CD4-positive, alpha-beta T cell (primary cell): ENCODE results near the gene SSBP2. TPM values are rescaled to one million over a fixed set of nuclear protein-coding genes. Genes with fewer than 3 reads are reported as not detected.

ENCODE experiments used
- ATAC-seq: fragments of 200-7000 bp; cut with Tn5 transposase; one replicate; pipeline ENCODE4 v1.10.0; 2022; ENCODE audit warnings: mild to moderate bottlenecking; ENCODE audit not compliant: poor library complexity
- CTCF ChIA-PET: fragments of 350-600 bp; sonication (Branson Sonifier 250); formaldehyde crosslinking; loops from one replicate; lab custom pipeline; 2021; ENCODE audit warnings: antibody characterized with exemption, inconsistent platforms; lab: Charles Lee
- POLR2A ChIA-PET: fragments of 350-600 bp; sonication (Branson Sonifier 250); formaldehyde crosslinking; loops from one replicate; lab custom pipeline; 2021; ENCODE audit warnings: antibody characterized with exemption, inconsistent platforms; lab: Charles Lee
- DNase-seq, 14 experiments: peaks; one replicate each; pipeline ENCODE4 v3.0.0-alpha.2; 2013 to 2020; ENCODE audit warnings: mixed read lengths in 2 of 14
- H3K27ac ChIP-seq, 2 donors: one replicate each; pipeline versions ENCODE4 v1.5.1 to v1.7.0; 2013; ENCODE audit warnings: low read length in 2 of 2, low read depth in 1 of 2, mild to moderate bottlenecking in 1 of 2
- H3K27me3 ChIP-seq, 2 experiments: 1 replicate in 1 of 2; 2 replicates in 1 of 2; pipeline versions ENCODE4 v1.6.1 to v1.7.0; 2013; ENCODE audit warnings: low read length in 2 of 2, control low read depth in 1 of 2, mild to moderate bottlenecking in 1 of 2, moderate library complexity in 1 of 2; ENCODE audit not compliant: insufficient read depth in 2 of 2, control insufficient read depth in 1 of 2
- H3K36me3 ChIP-seq: one replicate; pipeline ENCODE4 v1.6.1; 2013; ENCODE audit warnings: low read length, control low read depth; ENCODE audit not compliant: insufficient read depth
- H3K4me1 ChIP-seq: one replicate; pipeline ENCODE4 v1.6.1; 2013; ENCODE audit warnings: low read length, control low read depth; ENCODE audit not compliant: insufficient read depth
- H3K4me3 ChIP-seq: one replicate; pipeline ENCODE4 v1.5.1; 2013; ENCODE audit warnings: mild to moderate bottlenecking, low read length, moderate library complexity
- H3K9me3 ChIP-seq, 2 experiments: 1 replicate in 1 of 2; 2 replicates in 1 of 2; pipeline versions ENCODE4 v1.6.1 to v1.7.0; 2013; ENCODE audit warnings: low read length in 2 of 2, mild to moderate bottlenecking in 2 of 2, control low read depth in 1 of 2, moderate library complexity in 1 of 2; ENCODE audit not compliant: control insufficient read depth in 1 of 2, insufficient read depth in 1 of 2
- H3K27ac Mint-ChIP-seq: one replicate; pipeline ENCODE4 v1.8.0; 2020; ENCODE audit warnings: mixed read lengths
- H3K27me3 Mint-ChIP-seq: one replicate; pipeline ENCODE4 v1.8.0; 2021; ENCODE audit warnings: mixed read lengths
- H3K36me3 Mint-ChIP-seq: one replicate; pipeline ENCODE4 v1.8.0; 2021; ENCODE audit warnings: low read depth, mixed read lengths
- H3K4me1 Mint-ChIP-seq: one replicate; pipeline ENCODE4 v1.8.0; 2021; ENCODE audit warnings: low read depth, mixed read lengths
- H3K4me3 Mint-ChIP-seq: one replicate; pipeline ENCODE4 v1.8.0; 2020; ENCODE audit warnings: mild to moderate bottlenecking, mixed read lengths
- H3K9me3 Mint-ChIP-seq: one replicate; pipeline ENCODE4 v1.8.0; 2020; ENCODE audit warnings: mixed read lengths
- CTCF ChIP-seq: fragments of 200-600 bp; IDR thresholded peaks from one replicate; pipeline ENCODE4 v1.8.0; 2022; ENCODE audit warnings: antibody characterized with exemption, mild to moderate bottlenecking
- intact Hi-C, 2 experiments: fragments of 100-400 bp; cut with DNase I in 1 of 2; cut with micrococcal nuclease in 1 of 2; formaldehyde crosslinking; loops; one replicate each; pipeline versions ENCODE4 v1.15.1 to v1.9.0; 2023 to 2025; cut with DNase I, micrococcal nuclease
- total RNA-seq, 174 experiments: library from RNA in 2 of 174; stranded (reverse) in 2 of 174; gene quantifications; one replicate each; pipeline ENCODE4 v1.2.3 and lab custom pipeline; 2021 to 2026

SSBP2 gene
- total RNA-seq, 2 experiments from 2014 or later = 33.5 to 36.3 TPM

- peaks cover 46% of the 10 kb centered on the region for H3K4me1 Mint-ChIP-seq
Observed at GRCh38 chr5:81700166-81700565, 50.7 kb downstream of the SSBP2 start.

GRCh38 chr5:81698813-81699212 is 52.1 kb downstream of the SSBP2 start:
- H3K27ac ChIP-seq = no peak overlapping the region
- ChIA-PET CTCF (interaction anchor here (0.8 kb wide), 1 partner anchor 139 kb away, joined by 3 read pairs; no protein-coding TSS in a partner anchor), POLR2A (interaction anchor here (1.2 kb wide), 1 partner anchor 52 kb away, joined by 4 read pairs; the partner anchor contains the start of gene SSBP2)
- peaks cover 41% of the 10 kb centered on the region for H3K4me1 Mint-ChIP-seq
- H3K4me3 Mint-ChIP-seq = no peak overlapping the region
- H3K9me3 ChIP-seq = peaks cover 0 to 3% of the 10 kb centered on the region in 2 experiments
- TF ChIP-seq CTCF = no peak
- no peaks in the 10 kb centered on the region for H3K4me1 ChIP-seq
- ATAC-seq (no peak), DNase-seq (no peak)
- H3K36me3 Mint-ChIP-seq = peaks cover 54% of the 10 kb centered on the region
- H3K4me3 ChIP-seq = no peak overlapping the region
- H3K27ac Mint-ChIP-seq = no peak overlapping the region
- H3K27me3 Mint-ChIP-seq = no peaks in the 10 kb centered on the region
- peaks cover 6% of the 10 kb centered on the region for H3K9me3 Mint-ChIP-seq
- H3K36me3 ChIP-seq = no peaks in the 10 kb centered on the region
- no peaks in the 10 kb centered on the region for H3K27me3 ChIP-seq
- intact Hi-C loops = no loop called here

More at GRCh38 chr5:81700166-81700565, 50.7 kb downstream of the SSBP2 start:
- no peaks in the 10 kb centered on the region for H3K27me3 Mint-ChIP-seq
- Histone ChIP-seq H3K27me3 (no peaks in the 10 kb centered on the region), H3K9me3 (peaks cover 0 to 3% of the 10 kb centered on the region in 2 experiments), H3K4me1 (no peaks in the 10 kb centered on the region), H3K4me3 (no peak overlapping the region), H3K27ac (no peak overlapping the region), H3K36me3 (no peaks in the 10 kb centered on the region)
- no peak for ATAC-seq
- no peak overlapping the region for H3K27ac Mint-ChIP-seq
- intact Hi-C loops = no loop called here
- CTCF ChIA-PET = interaction anchor here (1.2 kb wide), 1 partner anchor 20 kb away, joined by 3 read pairs; no protein-coding TSS in a partner anchor
- TF ChIP-seq CTCF = no peak
- H3K4me3 Mint-ChIP-seq = no peak overlapping the region
- H3K9me3 Mint-ChIP-seq = peaks cover 6% of the 10 kb centered on the region
- peaks cover 48% of the 10 kb centered on the region for H3K36me3 Mint-ChIP-seq
- POLR2A ChIA-PET = no interaction called here
- DNase-seq = no peak

- POLR2A ChIA-PET = no interaction called here
- Mint-ChIP-seq H3K4me3 (no peak overlapping the region), H3K4me1 (peaks cover 41% of the 10 kb centered on the region)
Observed at GRCh38 chr5:81696418-81697397, 54.2 kb downstream of the SSBP2 start.

More at GRCh38 chr5:81696418-81697397, 54.2 kb downstream of the SSBP2 start:
- H3K4me3 ChIP-seq = no peak overlapping the region
- ATAC-seq (no peak), DNase-seq (no peak)
- no peak overlapping the region for H3K27ac Mint-ChIP-seq
- intact Hi-C loops = no loop called here
- no peaks in the 10 kb centered on the region for H3K36me3 ChIP-seq
- CTCF ChIA-PET = no interaction called here
- no peak for TF ChIP-seq CTCF
- H3K9me3 Mint-ChIP-seq = peaks cover 11% of the 10 kb centered on the region
- H3K27me3 ChIP-seq = no peaks in the 10 kb centered on the region
- H3K4me1 ChIP-seq = no peaks in the 10 kb centered on the region
- H3K27me3 Mint-ChIP-seq = no peaks in the 10 kb centered on the region
- peaks cover 65% of the 10 kb centered on the region for H3K36me3 Mint-ChIP-seq
- H3K9me3 ChIP-seq = peaks cover 0 to 6% of the 10 kb centered on the region in 2 experiments
- no peak overlapping the region for H3K27ac ChIP-seq
